Activated CD8-positive, alpha-beta memory T cell treated with anti-CD3 and anti-CD28 coated beads for 48 hours (primary cell): ENCODE results near the gene BBS4.

Experiments used
- DNase-seq, 3 experiments: peaks; one replicate each; pipeline ENCODE4 v3.0.0-alpha.2; 2020; ENCODE audit warnings: low read depth in 2 of 3, low spot score in 2 of 3

BBS4 gene

GRCh38 chr15:72758182-72758581 is 72.2 kb downstream of the BBS4 start:
- DNase-seq, result no peak

- DNase-seq, result no peak
Observed at GRCh38 chr15:72760590-72761260, 74.7 kb downstream of the BBS4 start.

DNA sequence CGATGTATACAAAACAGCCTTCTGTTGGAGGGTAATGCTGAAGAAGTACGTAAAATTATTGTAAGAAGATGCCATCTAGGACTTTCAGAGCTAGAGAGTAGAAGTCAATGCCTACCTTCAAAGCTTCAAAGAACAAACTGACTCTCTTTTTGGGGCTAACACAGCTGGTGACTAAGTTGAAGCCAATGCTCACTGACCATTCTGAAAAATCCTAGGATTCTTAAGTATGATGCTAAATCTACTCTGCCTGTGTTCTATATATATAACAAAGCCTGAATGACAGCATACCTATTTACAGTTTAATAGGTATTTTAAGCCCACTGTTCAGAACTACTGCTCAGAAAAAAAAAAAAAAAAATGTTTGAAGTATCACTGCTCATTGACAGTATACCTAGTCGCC is 78.6 kb downstream of the BBS4 start:
- DNase-seq, result no peak

DNA sequence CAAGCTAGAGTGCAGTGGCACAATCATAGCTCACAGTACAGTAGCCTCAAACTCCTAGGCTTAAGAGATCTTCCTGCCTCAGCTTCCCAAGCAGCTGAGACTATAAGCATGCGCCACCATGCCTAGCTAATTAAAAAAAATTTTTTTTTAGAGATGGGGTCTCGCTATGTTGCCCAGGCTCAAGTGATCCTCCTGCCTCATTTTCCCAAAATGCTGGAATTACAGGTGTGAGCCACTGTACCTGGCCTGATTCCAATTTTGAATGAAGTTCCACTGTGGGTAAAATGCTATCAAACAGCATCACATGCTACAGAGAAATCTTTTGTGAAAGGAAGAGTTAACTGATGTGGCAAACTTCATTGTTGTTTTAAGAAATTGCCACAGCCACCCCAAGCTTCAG is 80.0 kb downstream of the BBS4 start:
- no peak for DNase-seq

- DNase-seq, result no peak
Observed at GRCh38 chr15:72766780-72767179, 80.8 kb downstream of the BBS4 start.

DNA sequence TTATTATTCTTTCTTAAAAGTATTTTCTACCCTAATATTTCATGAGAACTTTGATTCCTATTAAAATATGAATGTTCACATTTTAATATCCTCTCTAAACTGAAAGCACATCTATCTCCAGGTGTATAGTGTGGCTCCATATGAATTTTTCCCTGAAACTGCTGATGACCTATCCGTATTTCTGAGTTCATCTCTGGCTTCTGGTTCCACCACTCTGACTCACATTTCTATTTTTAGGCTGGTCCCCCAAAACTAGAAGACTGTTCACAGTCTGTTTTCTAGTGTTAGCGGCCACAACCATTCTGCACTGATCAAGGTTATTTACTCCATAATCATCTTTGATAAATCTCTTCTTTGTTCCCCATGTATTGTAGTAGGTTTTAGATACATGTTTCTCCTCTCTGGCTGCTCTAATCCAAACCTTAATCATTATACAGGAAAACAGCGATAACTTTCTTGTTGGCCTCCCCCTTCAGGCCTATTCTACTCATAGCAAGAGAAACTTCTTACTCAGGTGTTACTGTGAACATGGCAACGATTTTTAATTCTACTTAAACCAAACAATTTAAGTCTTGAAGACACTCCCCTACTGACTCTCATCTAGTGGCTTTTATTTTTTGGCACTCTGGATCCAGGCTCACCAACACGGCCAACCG is 84.8 kb downstream of the BBS4 start:
- DNase-seq, result no peak

DNA sequence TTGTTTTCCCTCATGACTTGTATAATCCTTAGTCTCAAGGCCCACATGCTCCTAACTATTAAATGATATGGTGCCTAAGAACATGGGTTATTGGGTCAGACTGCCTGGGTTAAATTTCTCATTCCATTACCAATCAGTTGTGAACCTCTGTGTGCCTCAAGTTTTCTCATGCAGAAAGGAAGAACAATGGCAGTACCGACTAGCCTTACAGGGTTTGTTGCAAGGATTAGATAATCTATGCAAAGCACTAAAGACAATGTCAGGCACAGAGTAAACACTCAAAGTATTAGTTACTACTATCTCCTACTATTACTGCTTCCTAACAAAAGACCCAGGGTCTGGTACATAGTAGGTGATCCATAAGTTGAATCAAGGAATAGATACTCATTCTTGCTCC is 85.3 kb downstream of the BBS4 start:
- DNase-seq, result no peak

DNA sequence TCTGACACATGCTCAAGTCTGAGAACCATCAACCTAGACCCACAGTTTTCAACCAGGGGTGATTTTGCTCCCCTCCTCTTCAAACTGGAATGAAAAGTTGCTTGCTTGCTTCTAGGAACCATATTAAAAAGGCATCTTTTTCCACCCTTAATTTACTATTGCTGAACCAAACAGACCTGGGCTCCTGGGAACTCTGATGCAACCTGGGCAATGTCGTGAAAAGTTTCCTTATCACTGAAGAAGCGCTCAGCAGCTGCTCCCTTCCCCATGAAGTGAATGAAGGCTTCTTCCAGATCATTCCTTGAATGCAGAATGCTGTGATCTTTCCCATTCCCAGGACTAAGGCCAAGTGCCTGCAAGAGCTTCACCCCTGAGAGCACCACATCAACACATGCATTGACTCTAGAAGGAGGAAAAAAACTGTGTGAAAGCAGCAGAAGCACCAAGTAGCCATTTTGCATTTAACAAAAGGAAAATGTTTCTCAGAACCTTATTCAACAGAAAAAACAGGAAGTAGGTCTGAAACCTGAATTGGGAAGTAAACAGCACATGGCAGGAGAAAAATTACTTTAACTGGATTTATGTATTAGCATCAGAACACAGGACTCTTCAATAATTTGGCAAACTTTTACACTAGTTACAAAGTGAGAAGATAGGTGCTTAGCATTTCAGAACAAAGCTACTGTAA is 88.8 kb downstream of the BBS4 start:
- DNase-seq, result no peak

- DNase-seq, result no peak
Observed at GRCh38 chr15:72778796-72779195, 92.8 kb downstream of the BBS4 start.

GRCh38 chr15:72781631-72782030 is 95.6 kb downstream of the BBS4 start:
- DNase-seq, result no peak

GRCh38 chr15:72782274-72783003 is 96.4 kb downstream of the BBS4 start:
- DNase-seq, result no peak

DNA sequence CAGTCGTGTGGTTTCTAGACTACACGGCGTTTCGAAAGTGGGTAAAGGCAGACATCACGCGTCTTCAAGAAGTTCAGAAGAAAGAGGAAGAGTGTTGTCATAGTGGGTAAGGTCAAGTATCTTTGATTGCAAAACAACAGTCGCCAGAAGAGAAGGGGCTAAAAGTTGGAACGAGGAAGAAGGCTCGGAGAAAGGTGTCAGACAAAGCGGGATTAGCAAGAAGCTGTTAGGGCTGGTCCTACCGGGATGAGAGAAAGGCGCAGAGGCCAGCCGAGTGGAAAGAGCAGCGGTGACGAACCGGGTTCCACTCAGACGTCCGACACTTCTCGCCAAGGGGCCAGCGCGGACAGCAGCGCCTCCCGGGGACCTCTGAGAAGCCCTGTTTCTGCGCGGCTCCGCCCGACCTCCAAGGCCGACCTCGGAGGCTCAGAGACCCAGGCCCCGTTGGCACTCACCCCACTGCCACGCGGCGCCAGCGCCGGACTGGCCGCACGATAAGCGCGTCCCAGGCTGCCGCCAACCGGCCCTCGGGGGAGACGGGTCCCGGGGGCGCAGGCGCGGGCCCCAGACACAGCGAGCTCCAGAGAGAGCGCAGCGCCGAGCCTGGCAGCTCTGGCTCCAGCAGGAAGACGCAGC is 97.1 kb downstream of the BBS4 start:
- DNase-seq, result peak in 1 of 3 experiments; percentile 21

- peak; percentile 93 to 95 (median 95) for DNase-seq
Observed at GRCh38 chr15:72783640-72784455, 97.8 kb downstream of the BBS4 start, which contains the start of gene ADPGK. ADPGK (minus strand) TSS chr15:72783758; CDS start chr15:72783691, 67 bp downstream.

DNA sequence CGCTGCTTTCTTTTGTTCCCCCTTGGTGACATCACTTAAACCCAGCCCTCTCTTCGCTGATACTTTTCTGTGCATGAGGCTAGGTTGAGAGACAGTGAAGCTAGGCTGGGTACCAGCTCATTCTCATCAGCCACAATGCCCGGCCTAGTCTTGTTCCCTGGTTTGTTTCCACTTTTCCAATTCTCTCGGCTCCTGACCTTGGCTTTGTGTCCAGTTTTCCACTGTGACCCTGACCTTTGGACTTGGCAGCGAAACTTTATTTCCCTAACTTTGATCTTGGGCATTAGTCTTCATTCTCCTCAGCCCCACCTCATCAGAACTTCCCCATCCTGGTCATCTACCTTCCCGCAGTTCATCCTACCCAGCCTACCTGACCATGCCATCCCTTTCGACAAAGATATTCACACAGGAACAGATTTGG is 98.5 kb downstream of the BBS4 start:
- no peak for DNase-seq

- peak in 1 of 3 experiments; percentile 33 for DNase-seq
Observed at GRCh38 chr15:72785432-72785831, 99.4 kb downstream of the BBS4 start.

- DNase-seq, result no peak
Observed at GRCh38 chr15:72785841-72786240, 99.8 kb downstream of the BBS4 start.

DNA sequence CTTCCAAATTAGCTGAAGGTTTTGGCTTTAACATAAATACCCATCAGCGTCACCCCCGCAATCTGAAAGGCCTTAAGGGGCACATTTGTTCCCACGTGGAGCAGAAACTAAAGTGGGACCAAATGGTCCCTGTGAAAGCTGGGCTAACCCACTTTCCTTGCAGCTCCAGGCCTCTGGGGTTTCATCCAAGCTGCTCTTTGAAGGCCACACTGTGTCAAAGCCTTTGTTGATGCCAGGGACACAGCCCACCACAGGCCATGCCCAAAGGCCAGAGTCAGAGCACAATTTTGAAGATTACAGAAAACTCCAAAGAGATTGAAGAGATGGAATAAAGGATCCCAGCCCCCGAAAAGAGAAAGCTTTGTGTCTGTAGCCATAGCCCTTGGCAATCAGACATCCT is 100.2 kb downstream of the BBS4 start:
- DNase-seq, result no peak

- no peak for DNase-seq
Observed at GRCh38 chr15:72786676-72787345, 100.8 kb downstream of the BBS4 start.

- no peak for DNase-seq
Observed at GRCh38 chr15:72787526-72787925, 101.5 kb downstream of the BBS4 start.
